ENCODE data around the gene PPFIA2.

Gene PPFIA2

DNA sequence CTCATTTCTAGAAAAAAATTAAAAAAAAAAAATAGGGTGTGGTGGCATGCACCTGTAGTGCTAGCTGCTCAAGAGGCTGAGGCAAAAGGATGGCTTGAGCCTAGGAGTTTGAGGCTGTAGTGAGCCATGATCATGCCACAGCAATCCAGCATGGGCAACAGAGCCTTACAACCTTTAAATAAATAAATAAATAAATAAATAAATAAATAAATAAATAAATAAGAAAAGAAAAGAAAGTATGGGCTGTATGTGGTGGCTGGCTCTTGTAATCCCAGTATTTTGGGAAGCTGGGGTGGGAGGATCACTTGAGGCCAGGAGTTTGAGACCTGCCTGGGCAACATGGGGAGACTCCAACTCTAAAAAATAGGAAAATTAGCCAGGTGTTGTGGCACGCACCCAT is 373.0 kb downstream of the PPFIA2 start:
- TF ChIP-seq, protein P1, sequence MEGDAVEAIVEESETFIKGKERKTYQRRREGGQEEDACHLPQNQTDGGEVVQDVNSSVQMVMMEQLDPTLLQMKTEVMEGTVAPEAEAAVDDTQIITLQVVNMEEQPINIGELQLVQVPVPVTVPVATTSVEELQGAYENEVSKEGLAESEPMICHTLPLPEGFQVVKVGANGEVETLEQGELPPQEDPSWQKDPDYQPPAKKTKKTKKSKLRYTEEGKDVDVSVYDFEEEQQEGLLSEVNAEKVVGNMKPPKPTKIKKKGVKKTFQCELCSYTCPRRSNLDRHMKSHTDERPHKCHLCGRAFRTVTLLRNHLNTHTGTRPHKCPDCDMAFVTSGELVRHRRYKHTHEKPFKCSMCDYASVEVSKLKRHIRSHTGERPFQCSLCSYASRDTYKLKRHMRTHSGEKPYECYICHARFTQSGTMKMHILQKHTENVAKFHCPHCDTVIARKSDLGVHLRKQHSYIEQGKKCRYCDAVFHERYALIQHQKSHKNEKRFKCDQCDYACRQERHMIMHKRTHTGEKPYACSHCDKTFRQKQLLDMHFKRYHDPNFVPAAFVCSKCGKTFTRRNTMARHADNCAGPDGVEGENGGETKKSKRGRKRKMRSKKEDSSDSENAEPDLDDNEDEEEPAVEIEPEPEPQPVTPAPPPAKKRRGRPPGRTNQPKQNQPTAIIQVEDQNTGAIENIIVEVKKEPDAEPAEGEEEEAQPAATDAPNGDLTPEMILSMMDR (IDR thresholded peaks at IDR 0.05; ENCODE audit: low read depth, low read length) = no peak
- H3K4me3 ChIP-seq (ENCODE audit: low read depth, low read length) = no peak overlapping the region
- in situ Hi-C loops (cut with HindIII; ENCODE audit: low sequenced_read_pairs) = no loop called here
- DNase-seq (ENCODE audit: low read depth, low spot score) = no peak

DNA sequence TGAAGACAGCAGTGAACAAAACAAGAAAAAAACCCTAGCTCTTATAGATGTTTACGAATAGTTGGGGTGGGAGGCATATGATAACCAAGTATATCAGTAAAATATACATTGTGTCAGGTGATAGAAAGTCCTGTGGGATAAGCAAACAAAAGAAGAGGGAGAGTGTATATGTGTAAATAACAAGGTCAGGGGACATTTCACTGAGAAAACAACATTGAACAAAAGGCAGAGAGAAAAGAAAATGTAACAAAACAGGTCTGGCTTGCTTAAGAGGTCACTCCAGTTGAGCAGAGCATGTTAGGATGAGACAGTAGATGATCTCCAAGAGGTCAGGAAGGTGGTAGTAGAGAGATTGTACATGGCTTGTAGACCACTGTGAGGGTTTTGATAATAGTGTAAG is 377.2 kb downstream of the PPFIA2 start:
- DNase-seq (ENCODE audit: low read depth, low spot score) = no peak
- no peak overlapping the region for H3K4me3 ChIP-seq (ENCODE audit: low read depth, low read length)
- in situ Hi-C loops (cut with HindIII; ENCODE audit: low sequenced_read_pairs) = no loop called here
- TF ChIP-seq, protein P1 (IDR thresholded peaks at IDR 0.05; ENCODE audit: low read depth, low read length) = no peak

DNA sequence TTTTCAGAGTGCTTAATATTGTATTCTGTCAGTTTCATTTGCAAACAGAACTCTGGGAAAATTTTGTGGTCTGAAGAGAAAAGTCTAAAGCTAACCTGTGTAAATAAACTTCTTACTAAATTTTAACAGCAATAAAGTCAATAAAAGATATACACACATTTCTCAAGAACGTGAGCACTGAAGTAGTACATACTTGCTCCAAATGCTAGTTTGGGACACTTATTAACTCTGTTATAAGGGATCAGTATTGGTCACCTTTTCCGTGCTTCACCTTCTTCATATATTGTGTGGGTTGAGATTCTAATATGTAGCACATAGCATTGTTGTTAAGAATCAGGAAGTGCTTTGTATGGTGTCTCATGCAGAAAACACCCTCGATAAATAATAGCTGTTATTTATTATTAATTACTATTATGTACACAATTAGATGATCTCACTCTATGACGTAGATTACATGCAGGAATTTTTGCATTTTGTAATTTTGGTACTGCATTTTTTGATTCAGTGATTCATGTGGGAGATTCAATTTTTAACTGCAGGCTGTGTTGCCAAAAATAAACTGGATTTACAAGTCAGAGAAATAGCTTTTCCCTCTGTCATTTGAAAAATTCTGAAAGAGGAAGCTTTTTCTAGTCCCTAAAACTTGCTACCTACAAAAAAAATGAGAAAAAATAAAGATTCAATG is 380.4 kb downstream of the PPFIA2 start:
- in situ Hi-C loops (cut with HindIII; ENCODE audit: low sequenced_read_pairs) = no loop called here
- no peak for DNase-seq (ENCODE audit: low read depth, low spot score)
- TF ChIP-seq, protein P1 (IDR thresholded peaks at IDR 0.05; ENCODE audit: low read depth, low read length) = no peak
- H3K4me3 ChIP-seq (ENCODE audit: low read depth, low read length) = no peak overlapping the region

DNA sequence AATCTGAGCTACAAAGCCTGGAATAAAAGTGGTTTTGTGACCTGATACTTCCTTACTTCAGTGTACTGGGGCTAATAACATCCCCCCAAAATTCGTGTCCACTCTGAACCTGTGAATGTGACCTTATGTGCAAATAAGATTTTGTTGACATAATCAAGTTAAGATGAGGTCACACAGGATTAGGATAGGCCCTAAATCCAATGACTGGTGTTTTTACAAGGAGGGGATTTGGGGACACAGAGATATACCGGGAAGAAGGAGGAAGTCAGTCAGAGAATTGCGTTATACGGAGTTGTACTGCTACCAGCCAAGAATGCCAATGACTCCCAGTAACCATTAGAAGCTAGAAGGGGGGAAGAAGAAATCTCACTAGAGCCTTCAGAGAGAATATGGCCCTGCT is 381.4 kb downstream of the PPFIA2 start:
- no peak overlapping the region for H3K4me3 ChIP-seq (ENCODE audit: low read depth, low read length)
- in situ Hi-C loops (cut with HindIII; ENCODE audit: low sequenced_read_pairs) = no loop called here
- DNase-seq (ENCODE audit: low read depth, low spot score) = no peak
- TF ChIP-seq, protein P1 (IDR thresholded peaks at IDR 0.05; ENCODE audit: low read depth, low read length) = no peak

DNA sequence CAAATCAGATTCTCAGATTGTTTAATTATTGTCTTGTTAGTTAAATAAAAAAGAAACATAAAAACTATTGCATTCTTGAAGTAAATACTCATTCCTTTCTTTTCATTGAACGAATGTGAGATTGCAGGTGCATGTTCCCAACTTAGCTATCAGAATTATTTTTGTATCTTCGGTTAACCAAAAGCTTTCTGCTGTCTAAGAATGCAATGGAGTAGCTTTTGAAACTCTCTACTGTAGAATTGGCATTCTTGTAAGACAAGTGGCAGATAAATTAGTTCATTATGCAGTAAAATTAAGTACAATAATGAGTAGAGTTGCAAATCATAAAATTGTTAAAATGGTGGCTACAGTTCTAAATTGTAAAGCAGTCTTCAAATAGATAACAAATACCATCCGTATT is 383.2 kb downstream of the PPFIA2 start:
- TF ChIP-seq, protein P1 (IDR thresholded peaks at IDR 0.05; ENCODE audit: low read depth, low read length) = no peak
- DNase-seq (ENCODE audit: low read depth, low spot score) = no peak
- in situ Hi-C loops (cut with HindIII; ENCODE audit: low sequenced_read_pairs) = no loop called here
- no peak overlapping the region for H3K4me3 ChIP-seq (ENCODE audit: low read depth, low read length)

DNA sequence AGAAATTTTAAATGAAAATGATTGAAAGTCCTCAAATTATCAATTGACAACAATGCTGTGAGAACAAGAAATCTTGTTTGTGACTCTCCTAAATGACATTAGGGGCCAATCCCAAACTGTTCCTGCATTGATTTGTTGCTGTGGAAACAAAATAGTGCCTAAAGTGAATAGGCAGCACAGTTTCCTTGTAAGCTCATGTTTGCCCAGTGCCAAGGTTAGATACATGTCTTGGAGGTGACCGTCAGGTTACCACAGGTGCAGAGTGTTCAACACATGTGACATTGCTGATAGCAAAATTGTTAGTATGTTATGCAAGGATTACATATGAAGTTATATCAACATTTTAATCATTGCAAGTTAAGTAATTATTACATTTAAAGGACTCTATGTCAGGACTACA is 388.7 kb downstream of the PPFIA2 start:
- TF ChIP-seq, protein P1 (IDR thresholded peaks at IDR 0.05; ENCODE audit: low read depth, low read length) = no peak
- in situ Hi-C loops (cut with HindIII; ENCODE audit: low sequenced_read_pairs) = no loop called here
- H3K4me3 ChIP-seq (ENCODE audit: low read depth, low read length) = no peak overlapping the region
- DNase-seq (ENCODE audit: low read depth, low spot score) = no peak

All from astrocyte of the spinal cord (primary cell).